Measurements from ENCODE around the gene KISS1. TPM values are rescaled to one million over a fixed set of nuclear protein-coding genes. Genes with fewer than 3 reads are reported as not detected.

Gene KISS1
- total and polyA plus RNA-seq, 3 donors from 2014 or later: 1.8 to 3.7 (median 3.5) TPM

DNA sequence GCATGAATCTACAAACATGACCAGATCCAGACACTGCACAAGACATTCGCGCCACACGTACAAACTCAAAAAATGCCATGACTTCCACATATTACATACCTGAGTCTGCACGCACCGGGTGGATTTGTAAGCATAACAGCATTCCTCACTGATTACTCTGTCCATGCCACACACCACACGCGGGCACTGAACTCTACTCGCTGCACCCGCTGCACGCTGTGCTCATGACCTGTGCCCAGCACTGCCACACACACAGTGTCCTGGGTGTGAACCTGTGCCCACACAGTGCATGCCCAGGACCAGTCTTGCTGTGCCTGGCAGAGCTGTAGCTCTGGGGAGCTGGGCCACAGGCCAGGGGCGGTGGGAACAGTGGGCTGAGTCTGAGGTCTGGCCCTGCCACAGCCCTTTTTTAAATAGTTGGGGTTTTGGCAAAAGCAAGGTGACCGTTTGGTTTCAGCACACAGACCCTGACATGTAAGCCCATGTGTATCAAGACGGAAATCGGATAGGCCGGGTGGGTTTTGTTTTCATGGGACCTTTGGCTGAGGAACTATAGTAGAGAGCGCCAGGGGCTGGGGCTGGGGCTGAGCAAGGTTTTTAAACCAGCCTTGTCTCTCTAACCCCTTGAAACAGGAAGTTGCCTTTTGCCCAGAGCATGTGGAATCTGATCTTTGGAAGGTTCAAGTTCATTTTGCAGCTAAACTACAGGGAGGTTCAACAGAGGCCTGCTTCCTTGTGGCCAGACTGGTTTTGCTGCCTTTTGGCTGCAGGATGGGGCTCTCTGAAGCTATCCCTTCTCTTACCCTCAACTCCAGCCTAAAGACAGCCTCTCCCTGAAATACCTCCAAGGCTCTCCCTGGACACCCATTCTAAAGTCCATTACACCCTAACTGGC, 29.8 kb upstream of the KISS1 start:
- intact Hi-C loops (cut with DNase I; ENCODE audit: low total_unique reads): no loop called here
- WGBS, 2 donors: 92 to 93% methylated on average over 15 to 16 of the region's 16 CpGs
- DNase-seq: no peak
- Histone ChIP-seq H3K27ac (no peak overlapping the region), H3K4me1 (no peaks in the 10 kb centered on the region), H3K27me3 (no peaks in the 10 kb centered on the region), H3K36me3 (ENCODE audit: low read depth, missing control alignments) (no peaks in the 10 kb centered on the region), H3K9me3 (no peaks in the 10 kb centered on the region), H3K4me3 (no peak overlapping the region)
- TF ChIP-seq, protein P1, sequence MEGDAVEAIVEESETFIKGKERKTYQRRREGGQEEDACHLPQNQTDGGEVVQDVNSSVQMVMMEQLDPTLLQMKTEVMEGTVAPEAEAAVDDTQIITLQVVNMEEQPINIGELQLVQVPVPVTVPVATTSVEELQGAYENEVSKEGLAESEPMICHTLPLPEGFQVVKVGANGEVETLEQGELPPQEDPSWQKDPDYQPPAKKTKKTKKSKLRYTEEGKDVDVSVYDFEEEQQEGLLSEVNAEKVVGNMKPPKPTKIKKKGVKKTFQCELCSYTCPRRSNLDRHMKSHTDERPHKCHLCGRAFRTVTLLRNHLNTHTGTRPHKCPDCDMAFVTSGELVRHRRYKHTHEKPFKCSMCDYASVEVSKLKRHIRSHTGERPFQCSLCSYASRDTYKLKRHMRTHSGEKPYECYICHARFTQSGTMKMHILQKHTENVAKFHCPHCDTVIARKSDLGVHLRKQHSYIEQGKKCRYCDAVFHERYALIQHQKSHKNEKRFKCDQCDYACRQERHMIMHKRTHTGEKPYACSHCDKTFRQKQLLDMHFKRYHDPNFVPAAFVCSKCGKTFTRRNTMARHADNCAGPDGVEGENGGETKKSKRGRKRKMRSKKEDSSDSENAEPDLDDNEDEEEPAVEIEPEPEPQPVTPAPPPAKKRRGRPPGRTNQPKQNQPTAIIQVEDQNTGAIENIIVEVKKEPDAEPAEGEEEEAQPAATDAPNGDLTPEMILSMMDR (IDR thresholded peaks at IDR 0.05): no peak
- TF ChIP-seq POLR2A (IDR thresholded peaks at IDR 0.05): no peak

DNA sequence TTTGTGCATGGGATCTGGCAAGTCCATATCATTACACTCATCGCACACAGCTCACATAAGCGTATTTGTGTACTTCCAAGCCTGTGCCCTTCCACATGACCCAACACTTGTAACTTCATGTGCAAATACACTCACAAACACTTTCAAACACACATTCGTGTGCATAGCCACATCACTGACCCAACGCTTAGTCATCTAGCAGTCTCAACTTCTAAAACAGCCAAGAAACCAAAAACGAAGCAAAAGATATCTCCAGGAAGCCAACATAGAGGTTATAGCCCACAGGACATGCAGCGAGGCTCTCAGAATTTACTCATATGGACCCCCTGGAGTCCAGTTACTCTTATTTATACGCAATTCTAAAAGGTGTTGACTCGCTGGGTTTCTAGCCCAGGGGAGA, 28.4 kb upstream of the KISS1 start:
- no peak for DNase-seq
- no peak for TF ChIP-seq POLR2A (IDR thresholded peaks at IDR 0.05)
- TF ChIP-seq, protein P1 (IDR thresholded peaks at IDR 0.05): no peak
- no peak overlapping the region for H3K27ac ChIP-seq
- H3K4me3 ChIP-seq: no peak overlapping the region
- WGBS, 2 donors: 91 to 93% methylated on average over 8 of the region's 8 CpGs
- H3K9me3 ChIP-seq: no peaks in the 10 kb centered on the region
- no peaks in the 10 kb centered on the region for H3K36me3 ChIP-seq (ENCODE audit: low read depth, missing control alignments)
- no peaks in the 10 kb centered on the region for H3K4me1 ChIP-seq
- intact Hi-C loops (cut with DNase I; ENCODE audit: low total_unique reads): no loop called here
- H3K27me3 ChIP-seq: no peaks in the 10 kb centered on the region

DNA sequence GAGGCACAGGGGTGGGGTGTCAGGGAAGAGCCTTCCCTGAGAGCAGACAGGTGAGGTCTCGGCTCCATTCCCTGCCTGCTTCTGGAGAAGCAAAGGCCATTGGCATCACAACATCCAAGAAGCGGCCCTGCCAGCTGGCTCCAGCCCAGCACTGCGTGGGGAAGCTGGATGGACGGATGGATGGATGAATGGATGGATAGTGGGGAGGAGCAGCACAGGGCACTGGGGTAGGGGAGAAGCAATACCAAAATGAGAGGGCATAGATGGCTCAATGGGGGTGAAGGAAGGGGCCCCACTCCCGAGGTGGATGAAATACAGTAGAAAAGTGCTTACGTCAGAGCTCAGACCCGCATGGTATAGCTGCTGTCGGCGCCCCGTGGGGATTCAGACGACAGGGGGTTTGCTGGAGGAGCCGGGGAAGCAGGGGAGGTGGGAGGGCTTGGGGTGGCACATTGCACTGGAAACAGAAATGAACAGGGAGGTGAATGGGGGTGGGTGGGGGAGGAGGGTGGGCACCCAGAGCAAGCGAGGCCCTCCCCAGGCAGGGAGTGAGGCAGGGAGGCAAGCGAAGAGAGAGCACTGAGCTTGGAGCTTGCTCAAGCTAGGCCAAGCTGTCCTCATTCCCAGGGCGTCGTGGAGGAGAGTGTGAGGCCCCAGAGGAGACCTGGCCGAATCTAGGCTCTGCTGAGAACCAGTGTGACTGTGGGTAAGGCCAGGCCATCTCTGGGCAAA, 27.0 kb upstream of the KISS1 start:
- Histone ChIP-seq H3K36me3 (ENCODE audit: low read depth, missing control alignments) (no peaks in the 10 kb centered on the region), H3K9me3 (no peaks in the 10 kb centered on the region), H3K27me3 (no peaks in the 10 kb centered on the region), H3K4me3 (no peak overlapping the region), H3K27ac (no peak overlapping the region), H3K4me1 (no peaks in the 10 kb centered on the region)
- TF ChIP-seq, protein P1 (IDR thresholded peaks at IDR 0.05): no peak
- 90 to 93% methylated on average over 15 to 17 of the region's 17 CpGs for WGBS, 2 donors
- no peak for DNase-seq
- intact Hi-C loops (cut with DNase I; ENCODE audit: low total_unique reads): no loop called here

- H3K9me3 ChIP-seq: no peaks in the 10 kb centered on the region
- no peak overlapping the region for H3K27ac ChIP-seq
- H3K4me1 ChIP-seq: no peaks in the 10 kb centered on the region
- TF ChIP-seq POLR2A (IDR thresholded peaks at IDR 0.05): no peak
- no peaks in the 10 kb centered on the region for H3K27me3 ChIP-seq
- H3K4me3 ChIP-seq: no peak overlapping the region
- H3K36me3 ChIP-seq (ENCODE audit: low read depth, missing control alignments): no peaks in the 10 kb centered on the region
- no peak for DNase-seq
- intact Hi-C loops (cut with DNase I; ENCODE audit: low total_unique reads): no loop called here
- WGBS, 2 donors: 47 to 58% methylated on average over 3 of the region's 3 CpGs
Observed at GRCh38 chr1:204222764-204223055, 26.4 kb upstream of the KISS1 start.

DNA sequence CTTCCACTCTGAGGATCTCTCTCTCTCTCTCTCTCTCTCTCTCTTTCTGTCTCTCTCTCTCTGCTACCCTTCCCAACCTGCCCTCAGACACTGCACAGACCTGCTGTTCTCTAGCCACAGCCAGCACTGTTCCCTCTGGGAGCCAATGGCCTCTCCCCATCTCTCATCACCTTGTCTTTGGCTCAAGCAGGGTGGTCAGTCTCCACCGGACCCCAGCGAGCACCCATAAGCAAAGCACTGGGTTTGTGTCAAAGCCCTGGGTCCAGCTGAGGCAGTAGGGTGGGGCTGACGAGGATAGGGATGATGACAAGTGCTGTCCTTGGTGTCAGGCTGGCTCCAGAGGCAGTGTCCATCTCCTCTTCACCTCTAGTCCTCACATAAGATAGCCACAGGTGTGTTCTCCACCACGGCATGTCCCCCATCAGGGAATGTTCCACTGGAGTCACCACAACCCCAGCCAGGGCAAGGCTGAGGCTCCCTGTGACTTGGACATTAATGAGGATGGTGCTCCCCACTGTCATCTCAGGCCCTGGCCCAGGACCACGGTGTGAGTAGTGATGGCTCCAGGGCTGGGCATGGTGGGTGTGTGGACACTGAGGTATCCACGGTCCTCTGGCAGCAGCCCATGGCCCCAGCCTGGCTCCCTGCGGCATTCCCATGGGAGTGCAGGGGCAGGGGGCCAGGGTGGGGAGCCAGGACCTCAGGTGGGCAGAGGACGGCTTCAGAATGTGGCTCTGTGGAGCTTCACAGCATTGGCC, 25.9 kb upstream of the KISS1 start:
- Histone ChIP-seq H3K4me1 (no peaks in the 10 kb centered on the region), H3K9me3 (no peaks in the 10 kb centered on the region), H3K36me3 (ENCODE audit: low read depth, missing control alignments) (no peaks in the 10 kb centered on the region), H3K27me3 (no peaks in the 10 kb centered on the region), H3K4me3 (no peak overlapping the region), H3K27ac (no peak overlapping the region)
- no peak for DNase-seq
- intact Hi-C loops (cut with DNase I; ENCODE audit: low total_unique reads): no loop called here
- TF ChIP-seq, protein P1 (IDR thresholded peaks at IDR 0.05): no peak
- no peak for TF ChIP-seq POLR2A (IDR thresholded peaks at IDR 0.05)
- WGBS, 2 donors: 75 to 82% methylated on average over 6 to 8 of the region's 8 CpGs
